Measurements from ENCODE around the gene STX7. TPM values are rescaled to one million over a fixed set of nuclear protein-coding genes. Genes with fewer than 3 reads are reported as not detected.
"Not testable (repeated sequence)": the region's sequence is repeated elsewhere in the genome, so short reads cannot be mapped to it uniquely, and the experiment has no call there.

Gene STX7
- total and polyA plus RNA-seq, 11 donors: 6.7 to 78.8 (median 51.3) TPM

DNA sequence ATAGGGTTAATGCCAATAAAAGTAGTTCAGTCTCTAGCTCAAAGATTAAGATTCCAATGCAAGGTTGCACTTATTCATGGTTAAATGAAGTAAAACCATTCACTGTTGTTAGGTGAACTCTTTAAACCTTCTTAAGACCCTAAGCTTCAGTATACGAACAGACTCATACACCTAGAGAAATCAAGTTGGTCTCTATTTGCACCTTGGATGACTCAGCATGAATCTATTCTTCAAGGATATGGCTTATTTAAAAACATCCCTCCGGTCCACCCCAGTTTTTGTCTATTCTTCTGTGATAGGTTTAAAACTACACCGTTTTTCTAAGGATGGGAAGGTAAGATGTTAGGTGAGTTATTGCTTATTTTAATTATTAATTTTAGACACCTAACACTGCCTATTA, 24.2 kb upstream of the STX7 start:
- intact Hi-C loops (cut with DNase I): loop anchor here in 6 of 10 donors (10.0 kb wide), 6 partner anchors 128 to 1388 kb away; partner anchors contain the start of gene SLC18B1 (in 2 of the 6)
- no peaks in the 10 kb centered on the region for H3K36me3 ChIP-seq
- peaks cover 0 to 8% (median 0%) of the 10 kb centered on the region in 12 donors for H3K9me3 ChIP-seq
- no peak for ATAC-seq
- DNase-seq: no peak
- no peak overlapping the region for H3K4me3 ChIP-seq
- WGBS, 4 donors: 86 to 90% (median 87%) methylated on average over 3 of the region's 3 CpGs
- no peak overlapping the region for H3K27ac ChIP-seq
- TF ChIP-seq POLR2A (IDR thresholded peaks at IDR 0.05): no peak
- TF ChIP-seq, protein P1, sequence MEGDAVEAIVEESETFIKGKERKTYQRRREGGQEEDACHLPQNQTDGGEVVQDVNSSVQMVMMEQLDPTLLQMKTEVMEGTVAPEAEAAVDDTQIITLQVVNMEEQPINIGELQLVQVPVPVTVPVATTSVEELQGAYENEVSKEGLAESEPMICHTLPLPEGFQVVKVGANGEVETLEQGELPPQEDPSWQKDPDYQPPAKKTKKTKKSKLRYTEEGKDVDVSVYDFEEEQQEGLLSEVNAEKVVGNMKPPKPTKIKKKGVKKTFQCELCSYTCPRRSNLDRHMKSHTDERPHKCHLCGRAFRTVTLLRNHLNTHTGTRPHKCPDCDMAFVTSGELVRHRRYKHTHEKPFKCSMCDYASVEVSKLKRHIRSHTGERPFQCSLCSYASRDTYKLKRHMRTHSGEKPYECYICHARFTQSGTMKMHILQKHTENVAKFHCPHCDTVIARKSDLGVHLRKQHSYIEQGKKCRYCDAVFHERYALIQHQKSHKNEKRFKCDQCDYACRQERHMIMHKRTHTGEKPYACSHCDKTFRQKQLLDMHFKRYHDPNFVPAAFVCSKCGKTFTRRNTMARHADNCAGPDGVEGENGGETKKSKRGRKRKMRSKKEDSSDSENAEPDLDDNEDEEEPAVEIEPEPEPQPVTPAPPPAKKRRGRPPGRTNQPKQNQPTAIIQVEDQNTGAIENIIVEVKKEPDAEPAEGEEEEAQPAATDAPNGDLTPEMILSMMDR (IDR thresholded peaks at IDR 0.05): no peak
- peaks cover 0 to 30% (median 8%) of the 10 kb centered on the region in 9 donors for H3K27me3 ChIP-seq
- no peaks in the 10 kb centered on the region for H3K4me1 ChIP-seq

DNA sequence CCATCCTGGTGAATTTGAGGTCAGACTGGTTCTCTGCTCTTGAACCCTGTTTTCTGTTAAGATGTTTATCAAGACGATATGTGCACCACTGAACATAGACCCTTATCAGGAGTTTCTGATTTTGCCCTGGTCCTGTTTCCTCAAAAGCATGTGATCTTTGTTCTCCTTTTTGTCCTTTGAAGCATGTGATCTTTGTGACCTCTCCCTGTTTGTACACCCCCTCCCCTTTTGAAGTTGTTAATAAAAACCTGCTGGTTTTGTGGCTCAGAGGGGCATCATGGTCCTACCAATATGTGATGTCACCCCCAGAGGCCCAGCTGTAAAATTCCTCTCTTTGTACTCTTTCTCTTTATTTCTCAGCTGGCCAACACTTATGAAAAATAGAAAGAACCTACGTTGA, 21.6 kb upstream of the STX7 start:
- not testable (repeated sequence) for ATAC-seq, H3K4me1 ChIP-seq, H3K9me3 ChIP-seq, H3K27ac ChIP-seq, DNase-seq, H3K4me3 ChIP-seq, H3K36me3 ChIP-seq
- H3K27me3 ChIP-seq: peaks cover 0 to 24% (median 6%) of the 10 kb centered on the region in 9 donors
- intact Hi-C loops (cut with DNase I): loop anchor here in 7 of 10 donors (5.0 to 10.0 kb wide), 8 partner anchors 130 to 1390 kb away; partner anchors contain the start of gene SLC18B1 (in 2 of the 7)
- 78 to 88% (median 83%) methylated on average over 2 of the region's 2 CpGs for WGBS, 4 donors

DNA sequence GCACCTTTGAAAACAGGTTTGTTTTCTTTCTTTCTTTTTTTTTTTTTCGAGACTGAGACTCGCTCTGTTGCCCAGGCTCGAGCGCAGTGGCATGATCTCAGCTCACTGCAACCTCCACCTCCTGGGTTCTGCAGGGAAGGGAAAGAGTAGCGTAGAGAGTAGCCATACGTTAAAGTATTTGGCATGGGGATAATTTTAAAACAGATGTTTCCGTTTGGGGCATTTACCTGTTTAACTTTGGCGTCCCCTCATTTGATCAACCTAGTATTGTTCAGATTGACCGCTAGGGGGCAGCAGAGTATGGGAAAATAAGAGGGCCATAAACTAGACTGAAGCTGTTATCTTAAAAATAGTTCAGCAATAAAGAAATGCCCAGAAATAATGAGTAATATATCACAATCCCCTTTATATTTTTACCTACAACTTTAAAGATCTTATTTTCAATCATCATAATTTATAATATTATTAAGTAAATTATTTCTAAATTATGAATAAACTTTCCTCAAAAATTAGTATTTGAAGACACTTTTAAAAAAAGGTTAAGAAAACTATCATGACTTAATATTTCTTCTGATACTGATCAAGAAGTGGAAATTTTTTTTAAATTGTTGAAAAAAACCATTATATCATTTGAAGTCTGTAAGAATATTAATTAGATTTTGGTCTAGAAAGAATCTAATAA, 17.5 kb upstream of the STX7 start:
- no peak overlapping the region for H3K27ac ChIP-seq
- no peaks in the 10 kb centered on the region for H3K4me1 ChIP-seq
- peaks cover 0 to 10% (median 0%) of the 10 kb centered on the region in 9 donors for H3K27me3 ChIP-seq
- 20 to 30% (median 26%) methylated on average over 9 of the region's 9 CpGs for WGBS, 4 donors
- DNase-seq (peak in 4 of 5 donors; percentile 26 to 58 (median 46)), ATAC-seq (peak in 3 of 4 donors; percentile 44 to 72 (median 71))
- TF ChIP-seq, protein P1 (IDR thresholded peaks at IDR 0.05): peak; percentile 74 to 96 (median 86)
- no peak for TF ChIP-seq POLR2A (IDR thresholded peaks at IDR 0.05)
- intact Hi-C loops (cut with DNase I): loop anchor here in 7 of 10 donors (2.0 to 10.0 kb wide), 10 partner anchors 134 to 1394 kb away; partner anchors contain the start of gene SLC18B1 (in 2 of the 7)
- no peak overlapping the region for H3K4me3 ChIP-seq
- no peaks in the 10 kb centered on the region for H3K36me3 ChIP-seq
- H3K9me3 ChIP-seq: peaks cover 0 to 8% (median 0%) of the 10 kb centered on the region in 12 donors

DNA sequence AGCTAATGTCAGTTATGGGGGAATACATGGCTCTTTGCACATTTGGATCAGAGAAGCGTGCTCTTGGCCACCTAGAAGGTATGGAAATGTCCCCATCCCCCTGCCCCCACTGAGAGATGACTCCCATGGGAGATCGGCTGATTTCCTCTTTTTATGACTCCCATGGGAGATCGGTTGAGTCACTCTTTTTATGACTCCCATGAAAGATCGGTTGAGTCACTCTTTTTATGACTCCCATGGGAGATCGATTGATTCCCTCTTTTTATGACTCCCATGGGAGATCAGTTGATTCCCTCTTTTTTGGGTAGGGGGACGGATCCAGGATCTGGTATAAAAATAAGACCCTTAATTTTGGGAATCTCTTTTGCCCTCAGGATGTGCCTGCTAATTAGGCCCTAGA, 14.9 kb upstream of the STX7 start:
- intact Hi-C loops (cut with DNase I): no loop called here
- H3K36me3 ChIP-seq: no peaks in the 10 kb centered on the region
- no peak overlapping the region for H3K27ac ChIP-seq
- DNase-seq (no peak), ATAC-seq (no peak)
- peaks cover 0 to 10% (median 0%) of the 10 kb centered on the region in 9 donors for H3K27me3 ChIP-seq
- TF ChIP-seq POLR2A (IDR thresholded peaks at IDR 0.05): no peak
- TF ChIP-seq, protein P1 (IDR thresholded peaks at IDR 0.05): no peak
- H3K4me3 ChIP-seq: no peak overlapping the region
- no peaks in the 10 kb centered on the region for H3K4me1 ChIP-seq
- H3K9me3 ChIP-seq: no peaks in the 10 kb centered on the region
- 78 to 82% (median 80%) methylated on average over 6 of the region's 6 CpGs for WGBS, 4 donors
